HG02623 (cell line): ENCODE results near the gene EIF2B4.
"Not testable (repeated sequence)": the region's sequence is repeated elsewhere in the genome, so short reads cannot be mapped to it uniquely, and the experiment has no call there.

Experiments used
- ATAC-seq: cut with Tn5 transposase; IDR thresholded peaks from one replicate; pipeline ENCODE4 v1.9.1; 2021; ENCODE audit warnings: moderate library complexity; ENCODE audit not compliant: unreplicated experiment

The EIF2B4 gene

DNA sequence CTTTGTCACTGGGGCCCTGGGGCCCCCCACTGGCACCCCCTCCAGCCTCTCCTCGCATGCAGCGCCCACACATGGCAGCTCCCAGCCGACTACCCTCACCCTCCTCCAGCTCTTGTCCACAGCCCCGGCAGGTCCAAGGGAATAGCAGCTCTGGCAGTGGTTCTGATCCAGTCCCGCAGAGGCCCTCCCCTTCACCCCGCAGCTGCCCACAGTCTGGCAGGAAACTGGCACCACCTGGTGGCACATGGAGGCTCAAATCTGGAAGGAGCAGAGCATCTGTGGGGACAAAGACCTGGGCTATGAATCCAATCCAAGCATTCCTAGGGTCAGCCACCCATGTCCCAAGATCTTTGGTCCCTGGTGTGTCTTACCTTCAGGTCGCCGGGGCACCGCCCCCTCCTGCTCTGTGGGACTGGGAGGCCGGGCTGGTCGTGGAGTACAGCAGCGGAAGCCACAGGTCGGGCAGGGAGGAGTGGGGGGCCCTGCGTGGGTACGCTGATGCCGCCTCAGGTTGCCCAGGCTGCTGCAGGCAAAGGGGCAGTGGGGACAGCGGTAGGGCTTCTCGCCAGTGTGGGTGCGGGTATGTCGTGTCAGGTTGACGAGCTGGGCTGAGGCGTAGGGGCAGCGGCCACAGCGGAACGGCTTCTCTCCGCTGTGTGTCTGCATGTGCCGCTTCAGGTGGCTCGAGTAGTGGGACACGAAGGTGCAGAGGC lies 8.1 kb upstream of the EIF2B4 start:
- ATAC-seq = no peak

- no peak for ATAC-seq
Observed at GRCh38 chr2:27377618-27378095, 7.5 kb upstream of the EIF2B4 start.

- no peak for ATAC-seq
Observed at GRCh38 chr2:27376866-27377617, 6.9 kb upstream of the EIF2B4 start.

GRCh38 chr2:27376151-27376865 lies 6.2 kb upstream of the EIF2B4 start:
- no peak for ATAC-seq

- ATAC-seq = no peak
Observed at GRCh38 chr2:27375513-27376099, 5.5 kb upstream of the EIF2B4 start.

- no peak for ATAC-seq
Observed at GRCh38 chr2:27373567-27373966, 3.4 kb upstream of the EIF2B4 start.

GRCh38 chr2:27372937-27373336 lies 2.8 kb upstream of the EIF2B4 start:
- ATAC-seq = no peak

- peak; percentile 21 for ATAC-seq
Observed at GRCh38 chr2:27370816-27371620, 880 bp upstream of the EIF2B4 start.

DNA sequence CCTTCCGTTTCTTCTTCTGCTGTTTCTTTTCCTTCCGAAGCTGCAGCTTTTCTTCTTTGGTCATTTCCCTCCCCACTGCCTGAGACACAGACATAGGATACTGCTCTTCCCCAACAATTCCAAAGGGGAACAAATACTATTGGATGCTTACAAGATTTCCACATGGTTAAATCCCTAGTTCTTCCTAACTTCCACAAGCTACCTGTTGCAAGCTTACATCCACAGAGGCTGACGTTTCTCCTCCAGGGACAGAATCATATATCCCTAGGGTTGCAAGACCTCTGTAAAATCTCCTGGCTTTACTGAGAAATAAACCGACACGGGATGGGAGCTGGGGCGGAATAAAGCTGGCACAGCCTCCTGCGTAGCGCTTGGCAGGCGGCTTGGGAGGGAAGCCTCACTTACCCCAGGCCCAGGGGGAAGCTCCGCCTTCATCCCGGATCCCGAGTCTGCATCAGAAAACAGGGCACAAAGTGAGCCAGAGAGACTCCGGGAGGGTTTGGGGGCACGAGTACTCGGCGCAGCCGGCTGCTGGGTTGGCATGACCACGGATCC lies 590 bp downstream of the EIF2B4 start:
- ATAC-seq = peak; percentile 2

- ATAC-seq = no peak
Observed at GRCh38 chr2:27363933-27364332, 6.2 kb downstream of the EIF2B4 start.

- no peak for ATAC-seq
Observed at GRCh38 chr2:27362678-27363420, 7.3 kb downstream of the EIF2B4 start.

- peak; percentile 82 for ATAC-seq
Observed at GRCh38 chr2:27356382-27357181, 13.6 kb downstream of the EIF2B4 start, which contains the start of gene GTF3C2. Gene GTF3C2, minus strand, starts transcription at chr2:27356764. Its CDS starts 13,210 bp downstream, at chr2:27343554.

- ATAC-seq = peak; percentile 17
Observed at GRCh38 chr2:27356056-27356381, 14.1 kb downstream of the EIF2B4 start.

- ATAC-seq = no peak
Observed at GRCh38 chr2:27354597-27354927, 15.6 kb downstream of the EIF2B4 start.

- no peak for ATAC-seq
Observed at GRCh38 chr2:27353762-27354596, 16.2 kb downstream of the EIF2B4 start.

DNA sequence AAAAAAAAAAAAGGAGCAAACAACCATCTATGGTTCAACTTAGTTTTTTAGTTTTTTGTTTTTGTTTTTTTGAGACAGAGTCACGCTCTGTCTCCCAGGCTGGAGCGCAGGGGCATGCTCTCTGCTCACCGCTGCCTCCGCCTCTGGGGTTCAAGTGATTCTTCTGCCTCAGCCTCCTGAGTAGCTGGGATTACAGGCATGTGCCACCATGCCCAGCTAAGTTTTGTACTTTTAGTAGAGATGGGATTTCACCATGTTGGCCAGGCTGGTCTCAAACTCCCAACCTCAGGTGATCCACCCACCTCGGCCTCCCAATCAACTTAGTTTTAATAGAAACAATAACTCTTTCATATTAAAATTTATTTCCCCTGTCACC lies 16.8 kb downstream of the EIF2B4 start:
- not testable (repeated sequence) for ATAC-seq

GRCh38 chr2:27351802-27352598 lies 18.1 kb downstream of the EIF2B4 start:
- no peak for ATAC-seq
